ENCODE data around the gene COL27A1. TPM values are rescaled to one million over a fixed set of nuclear protein-coding genes. Genes with fewer than 3 reads are reported as not detected.
A peak's percentile ranks its signal among the peaks of the same experiment; 100 is the strongest.

The COL27A1 gene
- total RNA-seq, 1 donor from 2014 or later, result 13.0 TPM

DNA sequence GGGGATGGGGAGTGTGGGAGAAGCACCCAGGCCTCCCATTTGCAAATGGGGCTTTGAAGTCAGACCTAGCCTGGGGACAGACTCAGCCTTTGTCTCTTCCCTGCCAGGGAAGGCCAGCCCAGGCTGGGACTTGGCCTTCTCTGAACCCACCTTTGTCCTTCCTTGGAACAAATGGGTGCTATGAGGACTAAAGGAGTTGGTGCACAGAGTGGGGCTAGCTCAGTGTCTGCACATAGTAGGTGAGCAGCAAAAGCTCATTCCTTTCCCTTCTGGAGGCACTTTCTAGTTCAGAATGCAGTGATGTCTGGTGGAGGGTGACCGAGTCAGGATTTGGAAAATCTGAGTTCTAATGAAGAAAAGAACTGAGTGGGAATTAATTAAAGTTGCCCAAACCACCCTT is 37.2 kb downstream of the COL27A1 start:
- DNase-seq (no peak), ATAC-seq (no peak)
- TF ChIP-seq, protein P1, sequence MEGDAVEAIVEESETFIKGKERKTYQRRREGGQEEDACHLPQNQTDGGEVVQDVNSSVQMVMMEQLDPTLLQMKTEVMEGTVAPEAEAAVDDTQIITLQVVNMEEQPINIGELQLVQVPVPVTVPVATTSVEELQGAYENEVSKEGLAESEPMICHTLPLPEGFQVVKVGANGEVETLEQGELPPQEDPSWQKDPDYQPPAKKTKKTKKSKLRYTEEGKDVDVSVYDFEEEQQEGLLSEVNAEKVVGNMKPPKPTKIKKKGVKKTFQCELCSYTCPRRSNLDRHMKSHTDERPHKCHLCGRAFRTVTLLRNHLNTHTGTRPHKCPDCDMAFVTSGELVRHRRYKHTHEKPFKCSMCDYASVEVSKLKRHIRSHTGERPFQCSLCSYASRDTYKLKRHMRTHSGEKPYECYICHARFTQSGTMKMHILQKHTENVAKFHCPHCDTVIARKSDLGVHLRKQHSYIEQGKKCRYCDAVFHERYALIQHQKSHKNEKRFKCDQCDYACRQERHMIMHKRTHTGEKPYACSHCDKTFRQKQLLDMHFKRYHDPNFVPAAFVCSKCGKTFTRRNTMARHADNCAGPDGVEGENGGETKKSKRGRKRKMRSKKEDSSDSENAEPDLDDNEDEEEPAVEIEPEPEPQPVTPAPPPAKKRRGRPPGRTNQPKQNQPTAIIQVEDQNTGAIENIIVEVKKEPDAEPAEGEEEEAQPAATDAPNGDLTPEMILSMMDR (IDR thresholded peaks at IDR 0.05), result no peak
- Histone ChIP-seq H3K4me3 (no peak overlapping the region), H3K4me1 (no peaks in the 10 kb centered on the region), H3K9me3 (peaks cover 10% of the 10 kb centered on the region), H3K36me3 (no peaks in the 10 kb centered on the region), H3K27me3 (ENCODE audit: low read depth) (no peaks in the 10 kb centered on the region), H3K27ac (no peak overlapping the region)
- intact Hi-C loops (cut with DNase I), result no loop called here

DNA sequence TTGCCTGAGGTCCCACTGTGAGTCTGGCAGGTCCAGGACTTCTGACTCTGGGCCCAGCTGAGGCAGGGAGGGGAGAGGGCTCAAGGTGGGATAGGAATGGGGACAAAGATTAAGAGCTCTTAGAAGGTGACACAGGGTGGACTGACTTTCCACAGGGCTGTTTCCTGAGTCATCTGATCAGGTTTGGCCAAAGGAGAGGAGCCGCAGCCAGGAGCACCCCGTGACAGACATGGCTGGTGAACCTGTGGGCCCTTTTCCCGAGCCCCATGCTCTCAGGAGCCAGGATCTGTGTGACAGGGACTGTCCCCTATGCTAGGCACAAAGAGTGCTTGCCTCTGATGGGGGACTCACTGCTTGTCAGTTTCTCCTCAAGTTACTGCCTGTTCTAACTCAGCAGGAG is 37.8 kb downstream of the COL27A1 start:
- intact Hi-C loops (cut with DNase I), result no loop called here
- ATAC-seq, result no peak
- no peaks in the 10 kb centered on the region for H3K4me1 ChIP-seq
- H3K27ac ChIP-seq, result no peak overlapping the region
- no peak overlapping the region for H3K4me3 ChIP-seq
- no peak for DNase-seq
- TF ChIP-seq, protein P1 (IDR thresholded peaks at IDR 0.05), result no peak
- peaks cover 10% of the 10 kb centered on the region for H3K9me3 ChIP-seq
- H3K27me3 ChIP-seq (ENCODE audit: low read depth), result no peaks in the 10 kb centered on the region
- no peaks in the 10 kb centered on the region for H3K36me3 ChIP-seq

GRCh38 chr9:114196117-114196516 is 40.8 kb downstream of the COL27A1 start:
- Histone ChIP-seq H3K4me3 (no peak overlapping the region), H3K27ac (no peak overlapping the region), H3K9me3 (no peaks in the 10 kb centered on the region), H3K27me3 (ENCODE audit: low read depth) (no peaks in the 10 kb centered on the region), H3K4me1 (no peaks in the 10 kb centered on the region), H3K36me3 (no peaks in the 10 kb centered on the region)
- DNase-seq, result no peak
- TF ChIP-seq, protein P1 (IDR thresholded peaks at IDR 0.05), result no peak
- ATAC-seq, result no peak
- intact Hi-C loops (cut with DNase I), result no loop called here

DNA sequence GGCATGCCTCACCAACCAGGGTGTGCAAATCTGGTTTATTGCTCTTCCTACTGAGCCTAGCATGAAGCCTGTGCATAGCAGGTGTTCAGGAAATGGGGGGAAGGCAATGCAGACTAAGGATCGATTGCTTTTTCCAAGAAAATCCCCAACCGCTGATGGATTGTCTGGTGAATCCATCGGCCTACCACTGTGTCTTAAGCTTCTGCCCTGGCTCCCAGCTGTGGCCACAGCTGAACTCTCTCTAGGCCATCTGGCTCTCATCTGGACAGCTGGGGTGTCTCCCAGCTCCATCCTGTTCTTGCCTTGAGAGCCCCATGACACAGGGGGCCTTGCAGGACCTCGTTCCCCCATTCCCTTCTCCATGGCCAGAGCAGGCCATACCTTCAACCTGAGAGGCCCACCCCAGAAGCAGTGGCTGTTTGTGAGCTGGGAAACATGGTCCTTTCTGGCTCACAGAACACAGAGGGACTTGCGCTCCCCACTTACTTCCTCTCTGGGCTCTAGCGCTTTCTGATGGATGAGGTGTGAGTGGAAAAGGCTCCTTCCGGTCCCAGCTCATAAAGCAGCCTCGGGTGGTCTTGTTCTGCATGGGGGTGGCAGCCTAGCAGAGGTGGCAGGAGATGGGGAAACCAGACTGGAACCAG is 41.8 kb downstream of the COL27A1 start:
- Histone ChIP-seq H3K4me3 (no peak overlapping the region), H3K36me3 (no peaks in the 10 kb centered on the region), H3K9me3 (no peaks in the 10 kb centered on the region), H3K4me1 (no peaks in the 10 kb centered on the region), H3K27me3 (ENCODE audit: low read depth) (no peaks in the 10 kb centered on the region), H3K27ac (no peak overlapping the region)
- TF ChIP-seq, protein P1 (IDR thresholded peaks at IDR 0.05), result no peak
- intact Hi-C loops (cut with DNase I), result no loop called here
- DNase-seq, result no peak
- peak in 1 of 2 donors; percentile 51 for ATAC-seq

GRCh38 chr9:114198249-114199040 is 43.1 kb downstream of the COL27A1 start:
- TF ChIP-seq, protein P1 (IDR thresholded peaks at IDR 0.05), result no peak
- ATAC-seq, result no peak
- intact Hi-C loops (cut with DNase I), result no loop called here
- Histone ChIP-seq H3K4me1 (no peaks in the 10 kb centered on the region), H3K4me3 (no peak overlapping the region), H3K27me3 (ENCODE audit: low read depth) (no peaks in the 10 kb centered on the region), H3K36me3 (no peaks in the 10 kb centered on the region), H3K9me3 (no peaks in the 10 kb centered on the region), H3K27ac (no peak overlapping the region)
- DNase-seq, result no peak
